ENCODE data around the gene TBR1. TPM values are rescaled to one million over a fixed set of nuclear protein-coding genes. Genes with fewer than 3 reads are reported as not detected.

Gene TBR1
- total and polyA plus RNA-seq, 2 donors (not counting 3 experiments of a cell fraction or from before 2014, with no cell fraction given) = 0.11 to 0.14 TPM

DNA sequence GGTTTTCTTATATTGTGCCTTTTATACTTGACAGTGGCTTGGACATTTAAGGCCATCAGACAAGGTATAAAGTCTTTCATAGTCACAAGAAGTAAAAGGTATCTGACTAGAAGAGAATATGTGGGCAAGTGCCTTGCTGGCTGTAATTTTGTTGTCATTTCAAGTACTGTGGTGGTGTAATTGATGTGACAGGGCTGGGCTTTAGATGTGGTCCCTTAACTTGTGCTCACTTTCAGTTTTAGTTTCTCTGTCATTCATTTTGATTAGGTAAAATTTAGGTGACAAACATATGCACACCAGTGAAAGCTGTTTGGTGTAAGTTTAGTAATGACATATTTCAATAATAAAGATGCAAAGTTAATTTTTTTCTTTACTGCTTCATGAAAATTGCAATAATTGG, 31.2 kb upstream of the TBR1 start:
- intact Hi-C loops (cut with micrococcal nuclease) = no loop called here
- BruUV-seq (replicated peaks) = no TSS peak
- TF ChIP-seq JUN (IDR thresholded peaks at IDR 0.05; ENCODE audit: borderline replicate concordance, insufficient read depth, insufficient read length, low read depth) (no peak), CTCF (IDR thresholded peaks at IDR 0.05; ENCODE audit: extremely low read depth in 1 of 2, insufficient read depth in 1 of 2, low read depth in 1 of 2, low read length in 2 of 2) (no peak), MYC (IDR thresholded peaks at IDR 0.05; ENCODE audit: low read depth, low read length) (no peak), EZH2 (IDR thresholded peaks at IDR 0.05; ENCODE audit: borderline replicate concordance, low read depth, low read length, severe bottlenecking) (no peak), POLR2A (IDR thresholded peaks at IDR 0.05; ENCODE audit: low read depth, low read length) (no peak), FOS (IDR thresholded peaks at IDR 0.05; ENCODE audit: borderline replicate concordance, insufficient read depth, low read length) (no peak), POLR2AphosphoS5 (IDR thresholded peaks at IDR 0.05; ENCODE audit: insufficient read depth, low read depth, low read length) (no peak), GATA2 (IDR thresholded peaks at IDR 0.05; ENCODE audit: insufficient read depth, insufficient read length, low read depth, low read length) (no peak)
- TF ChIP-seq, protein P1, sequence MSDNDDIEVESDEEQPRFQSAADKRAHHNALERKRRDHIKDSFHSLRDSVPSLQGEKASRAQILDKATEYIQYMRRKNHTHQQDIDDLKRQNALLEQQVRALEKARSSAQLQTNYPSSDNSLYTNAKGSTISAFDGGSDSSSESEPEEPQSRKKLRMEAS (IDR thresholded peaks at IDR 0.05; ENCODE audit: insufficient read depth, insufficient read length) = no peak

More for the DNA sequence above, 31.2 kb upstream of the TBR1 start:
- H2AFZ ChIP-seq (ENCODE audit: low read depth, low read length) = no peak overlapping the region
- H3K9me3 ChIP-seq (replicated peaks; ENCODE audit: control insufficient read depth, insufficient read depth, low read length) = no peaks in the 10 kb centered on the region
- ChIA-PET POLR2A (no interaction called here), CTCF (interaction anchor here (1.1 kb wide), 1 partner anchor 11 kb away, joined by 3 read pairs; no protein-coding TSS in a partner anchor)
- no peaks in the 10 kb centered on the region for H4K20me1 ChIP-seq (replicated peaks; ENCODE audit: control insufficient read depth, extremely low read depth, insufficient read depth, low read length)
- H3K9me1 ChIP-seq (replicated peaks; ENCODE audit: control insufficient read depth, extremely low read depth, insufficient read depth, low read length) = no peaks in the 10 kb centered on the region
- H3K27me3 ChIP-seq (ENCODE audit: control insufficient read depth in 2 of 2, insufficient read depth in 2 of 2, low read length in 2 of 2) = no peaks in the 10 kb centered on the region
- H3K36me3 ChIP-seq (ENCODE audit: control insufficient read depth in 2 of 2, extremely low read depth in 1 of 2, insufficient read depth in 2 of 2, low read length in 2 of 2) = peaks cover 0 to 11% of the 10 kb centered on the region in 2 experiments
- no peaks in the 10 kb centered on the region for H3K4me1 ChIP-seq (ENCODE audit: control insufficient read depth, extremely low read depth, insufficient read depth, low read length)
- DNase-seq (ENCODE audit: low read depth, low spot score) (no peak), FAIRE-seq (no peak)
- dilution Hi-C loops (cut with MboI; ENCODE audit: extremely low pct_ligation_motif_present, low sequenced_read_pairs) = no loop called here
- H3K9ac ChIP-seq (replicated peaks; ENCODE audit: extremely low read depth, insufficient read depth, low read length) = no peak overlapping the region
- H3K4me2 ChIP-seq (ENCODE audit: insufficient read depth, low read length) = no peak overlapping the region
- H3K79me2 ChIP-seq (ENCODE audit: control insufficient read depth, insufficient read depth, low read length) = peaks cover 1% of the 10 kb centered on the region
- H3K4me3 ChIP-seq (replicated peaks in 1 of 3; ENCODE audit: insufficient read depth in 1 of 3, low read depth in 1 of 3, low read length in 3 of 3) = no peak overlapping the region
- H3K27ac ChIP-seq (ENCODE audit: insufficient read depth, low read depth, low read length) = no peak overlapping the region

Data from endothelial cell of umbilical vein (primary cell).